Ishikawa (cell line): ENCODE results near the gene KAT6B.

Experiments
- CEBPB ChIP-seq: IDR thresholded peaks from 2 replicates; pipeline ENCODE4 v1.6.1; 2012
- CREB1 ChIP-seq: IDR thresholded peaks from 2 replicates; pipeline ENCODE4 v1.6.1; 2012; ENCODE audit warnings: low read depth
- EGR1 ChIP-seq: IDR thresholded peaks from 2 replicates; pipeline ENCODE4 v1.6.1; 2012
- EP300 ChIP-seq: IDR thresholded peaks from 2 replicates; pipeline ENCODE4 v1.6.1; 2012; ENCODE audit warnings: borderline replicate concordance
- FOXM1 ChIP-seq: IDR thresholded peaks from 2 replicates; pipeline ENCODE4 v1.6.1; 2012; ENCODE audit warnings: low read depth, borderline replicate concordance
- MAX ChIP-seq: IDR thresholded peaks from 2 replicates; pipeline ENCODE4 v1.6.1; 2012
- RAD21 ChIP-seq: IDR thresholded peaks from 2 replicates; pipeline ENCODE4 v1.6.1; 2012; ENCODE audit warnings: low read depth
- REST ChIP-seq: IDR thresholded peaks from 2 replicates; pipeline ENCODE4 v1.6.1; 2012; ENCODE audit warnings: low read depth, mild to moderate bottlenecking
- TAF1 ChIP-seq: IDR thresholded peaks from 2 replicates; pipeline ENCODE4 v1.6.1; 2012; ENCODE audit warnings: low read depth, mild to moderate bottlenecking
- TCF12 ChIP-seq: IDR thresholded peaks from 2 replicates; pipeline ENCODE4 v1.6.1; 2012; ENCODE audit warnings: low read depth
- TEAD4 ChIP-seq: IDR thresholded peaks from 2 replicates; pipeline ENCODE4 v1.6.1; 2012
- USF1 ChIP-seq: IDR thresholded peaks from 2 replicates; pipeline ENCODE4 v1.6.1; 2012
- YY1 ChIP-seq: IDR thresholded peaks from 2 replicates; pipeline ENCODE4 v1.6.1; 2012; ENCODE audit warnings: low read depth
- ZBTB7A ChIP-seq: IDR thresholded peaks from 2 replicates; pipeline ENCODE4 v1.6.1; 2012; ENCODE audit warnings: low read depth

GRCh38 chr10:74863551-74863950 is 37.2 kb downstream of the KAT6B start:
- TF ChIP-seq CEBPB (no peak), EP300 (no peak), TEAD4 (no peak), TAF1 (no peak), MAX (no peak), YY1 (no peak), REST (no peak), FOXM1 (no peak), USF1 (no peak), TCF12 (no peak), EGR1 (no peak), CREB1 (no peak), RAD21 (no peak), ZBTB7A (no peak)
